ENCODE results near the gene TNS4.

TNS4 gene

GRCh38 chr17:40470932-40471828 lies 30.2 kb downstream of the TNS4 start:
- DNase-seq = no peak

GRCh38 chr17:40469805-40470675 lies 31.4 kb downstream of the TNS4 start:
- DNase-seq = no peak

- DNase-seq = no peak
Measured at GRCh38 chr17:40468560-40468959, 32.9 kb downstream of the TNS4 start.

- DNase-seq = no peak
Measured at GRCh38 chr17:40467281-40467867, 34.0 kb downstream of the TNS4 start.

DNA sequence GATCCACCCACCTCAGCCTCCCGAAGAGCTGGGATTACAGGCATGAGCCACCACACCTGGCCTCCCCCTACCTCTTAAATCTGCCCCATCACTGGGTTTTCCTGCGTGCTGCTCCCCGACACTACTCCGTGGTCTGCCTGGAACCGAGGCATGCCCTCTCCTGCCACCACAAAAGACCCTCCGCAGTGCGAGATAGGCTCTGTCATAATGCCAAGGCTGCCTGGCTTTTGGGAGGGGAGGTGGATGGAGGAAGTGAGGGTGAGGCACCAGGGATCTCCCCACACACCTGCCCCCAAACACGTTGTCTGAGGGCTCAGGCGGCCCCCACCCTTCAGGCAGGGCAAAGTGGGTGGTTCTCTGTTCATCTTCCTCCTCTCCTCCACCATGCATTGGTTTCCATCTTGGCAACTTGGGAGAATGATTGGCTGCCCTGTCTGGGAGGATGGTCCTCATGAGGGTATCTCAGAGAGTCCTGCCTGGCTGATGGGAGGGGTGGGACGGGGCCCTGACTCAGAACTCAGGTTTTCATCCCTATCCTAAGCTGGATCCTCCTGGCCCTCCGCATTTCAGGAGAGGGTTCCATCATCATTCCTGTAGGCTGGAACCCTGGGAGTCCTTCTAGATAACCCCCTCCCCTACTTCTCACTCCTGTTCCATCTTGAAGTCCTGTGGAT lies 35.0 kb downstream of the TNS4 start:
- no peak for DNase-seq

DNA sequence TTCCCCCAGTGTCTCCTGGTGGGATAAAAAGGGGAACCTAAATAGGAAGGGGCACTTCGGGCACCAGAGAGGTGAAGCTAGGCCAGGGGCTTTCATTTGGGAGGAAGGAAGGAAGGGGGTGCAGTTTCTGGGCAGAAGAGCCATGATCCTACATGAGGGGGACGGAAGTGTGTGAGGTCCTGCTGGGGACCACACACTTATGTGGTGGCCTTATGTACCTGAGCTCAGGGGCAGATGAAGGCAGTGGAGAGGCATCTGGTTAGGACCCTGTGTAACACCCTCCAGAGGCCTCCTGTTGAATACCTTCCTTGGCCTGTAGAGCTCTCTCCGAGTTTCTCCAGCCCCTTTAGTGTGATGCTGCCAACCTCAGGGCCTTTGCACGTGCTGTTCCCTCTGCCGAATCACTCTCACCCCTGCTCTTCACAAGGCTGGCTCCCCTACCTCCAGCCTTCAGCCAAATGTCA lies 37.0 kb downstream of the TNS4 start:
- no peak for DNase-seq

DNA sequence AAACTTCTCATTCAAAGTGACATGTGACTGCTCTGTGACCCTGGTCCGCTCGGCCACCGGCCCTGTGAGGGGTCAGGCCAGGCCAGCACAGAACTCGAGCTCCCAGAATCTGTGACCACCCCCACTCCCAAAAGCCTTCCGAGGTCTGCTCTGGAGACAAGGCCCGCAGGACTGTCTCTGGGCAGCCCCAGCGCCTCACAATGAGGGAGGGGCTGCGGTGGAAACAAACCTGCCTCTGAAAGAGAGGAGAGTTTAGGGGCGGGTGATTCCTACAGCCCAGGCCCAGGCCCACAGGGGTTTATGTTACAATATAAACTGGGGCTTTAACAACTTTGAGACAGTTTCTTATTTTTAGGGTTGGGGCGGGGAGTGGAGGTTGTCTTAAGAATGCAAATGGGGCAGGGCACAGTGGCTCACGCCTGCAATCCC lies 38.3 kb downstream of the TNS4 start:
- no peak for DNase-seq

DNA sequence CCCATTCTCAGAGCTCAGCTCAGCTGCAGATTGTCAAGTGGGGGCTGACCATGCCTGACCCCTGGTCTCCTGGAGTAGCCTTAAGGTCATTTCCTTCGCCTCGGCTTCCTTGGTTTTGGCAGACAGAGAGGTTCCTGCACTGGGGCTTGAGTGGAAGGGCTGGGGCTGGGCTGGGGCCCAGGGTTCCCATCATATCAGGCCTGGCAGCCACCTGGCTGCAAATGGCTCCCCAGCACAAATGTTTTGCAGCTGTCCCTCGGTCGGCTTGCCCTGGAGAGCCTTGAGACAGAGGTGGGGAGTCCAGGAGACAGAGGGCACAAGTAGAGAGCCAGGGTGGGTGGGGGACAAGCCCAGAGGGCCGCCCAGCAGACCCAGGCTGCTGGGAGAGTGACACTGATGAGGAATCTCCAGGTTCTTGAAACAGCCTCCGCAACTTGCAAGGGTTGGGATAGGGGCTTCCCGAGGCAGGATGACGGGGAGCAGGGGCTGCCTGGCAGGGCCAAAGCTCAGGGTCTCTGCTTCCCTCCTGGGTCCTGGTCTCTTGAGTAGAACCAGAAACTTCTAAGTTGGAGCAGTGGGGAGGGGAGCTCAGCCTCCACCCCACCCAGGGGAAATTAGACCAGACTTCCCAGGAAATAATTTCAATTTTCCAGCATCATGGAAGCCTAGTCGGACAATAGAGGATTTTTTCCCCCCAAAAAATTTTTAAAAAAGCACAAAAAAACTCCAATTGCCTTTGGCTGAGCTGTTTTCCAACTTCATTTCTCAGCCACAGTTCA lies 38.9 kb downstream of the TNS4 start:
- no peak for DNase-seq

GRCh38 chr17:40461732-40462342 lies 39.6 kb downstream of the TNS4 start:
- DNase-seq = no peak

GRCh38 chr17:40460968-40461731 lies 40.3 kb downstream of the TNS4 start:
- DNase-seq = no peak

DNA sequence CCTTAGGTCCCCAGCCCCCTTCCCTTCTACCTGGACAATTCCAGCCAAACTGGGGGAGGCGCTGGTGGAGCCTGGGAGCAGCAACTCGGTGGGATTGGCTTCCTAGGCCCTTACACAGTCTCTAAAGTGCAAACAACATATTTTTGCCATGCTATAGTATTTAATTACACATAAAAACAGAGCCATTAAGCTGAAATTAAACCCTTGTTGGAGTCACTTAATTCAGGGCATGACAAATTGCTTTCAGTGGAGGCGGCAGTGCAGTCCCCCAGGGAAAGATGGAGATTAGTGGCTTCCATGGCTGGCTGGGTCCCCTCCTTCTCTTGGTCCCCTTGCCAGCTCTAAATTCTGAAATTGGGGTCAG lies 40.8 kb downstream of the TNS4 start:
- no peak for DNase-seq

DNA sequence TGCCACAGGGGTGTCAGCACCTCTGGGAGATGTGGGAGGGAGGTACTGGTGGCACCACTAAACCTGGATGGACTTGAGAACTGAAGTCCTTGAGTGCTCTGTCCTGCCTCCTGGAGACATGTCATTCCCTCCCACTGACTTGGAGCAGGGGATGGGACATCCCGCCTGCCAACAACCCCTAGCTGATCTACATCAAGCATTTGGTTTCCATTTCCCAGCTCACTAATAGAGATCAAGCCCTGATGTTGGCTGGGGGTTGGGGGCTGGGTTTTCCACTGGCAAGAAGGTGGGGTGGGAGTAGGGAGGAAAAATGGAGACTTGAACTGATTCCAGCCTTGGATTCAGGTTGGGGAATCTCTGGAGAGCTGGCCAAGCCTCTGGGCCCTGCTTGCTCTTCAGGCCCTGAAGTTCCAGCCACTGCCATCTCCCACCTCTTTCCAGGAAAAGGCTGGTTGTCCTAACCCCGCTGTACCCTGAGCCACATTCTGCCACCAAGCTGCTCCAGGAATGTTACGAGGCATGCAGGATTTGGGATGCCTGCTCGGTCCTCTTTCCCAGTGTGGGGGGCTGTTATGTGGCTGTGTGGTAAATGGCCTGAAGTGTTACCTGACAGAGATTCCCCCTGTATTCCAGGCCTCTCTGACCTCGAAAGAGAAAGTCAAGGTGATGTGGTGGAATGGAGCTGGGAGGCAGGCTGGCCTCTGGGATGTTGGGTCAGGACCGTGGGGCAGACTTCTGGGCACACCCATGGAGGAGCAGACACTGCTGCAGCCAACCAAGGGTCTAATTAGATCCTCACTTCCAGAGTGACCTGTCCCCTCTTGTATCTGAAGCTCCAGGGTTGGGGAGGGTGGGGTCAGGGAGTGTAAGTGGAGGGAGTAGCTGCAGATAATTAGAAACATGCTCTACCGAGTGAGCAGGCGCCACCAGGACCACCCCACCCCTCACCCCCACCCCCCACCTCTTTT lies 41.5 kb downstream of the TNS4 start:
- no peak for DNase-seq

GRCh38 chr17:40458851-40459482 lies 42.5 kb downstream of the TNS4 start:
- no peak for DNase-seq

- no peak for DNase-seq
Measured at GRCh38 chr17:40457964-40458791, 43.2 kb downstream of the TNS4 start.

- DNase-seq = no peak
Measured at GRCh38 chr17:40457369-40457768, 44.1 kb downstream of the TNS4 start.

DNA sequence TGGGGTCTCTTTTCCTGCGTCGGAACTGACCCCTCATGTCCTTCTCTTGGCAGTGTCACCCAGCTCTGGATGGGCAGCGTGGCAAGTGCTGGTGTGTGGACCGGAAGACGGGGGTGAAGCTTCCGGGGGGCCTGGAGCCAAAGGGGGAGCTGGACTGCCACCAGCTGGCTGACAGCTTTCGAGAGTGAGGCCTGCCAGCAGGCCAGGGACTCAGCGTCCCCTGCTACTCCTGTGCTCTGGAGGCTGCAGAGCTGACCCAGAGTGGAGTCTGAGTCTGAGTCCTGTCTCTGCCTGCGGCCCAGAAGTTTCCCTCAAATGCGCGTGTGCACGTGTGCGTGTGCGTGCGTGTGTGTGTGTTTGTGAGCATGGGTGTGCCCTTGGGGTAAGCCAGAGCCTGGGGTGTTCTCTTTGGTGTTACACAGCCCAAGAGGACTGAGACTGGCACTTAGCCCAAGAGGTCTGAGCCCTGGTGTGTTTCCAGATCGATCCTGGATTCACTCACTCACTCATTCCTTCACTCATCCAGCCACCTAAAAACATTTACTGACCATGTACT lies 44.9 kb downstream of the TNS4 start:
- no peak for DNase-seq

DNA sequence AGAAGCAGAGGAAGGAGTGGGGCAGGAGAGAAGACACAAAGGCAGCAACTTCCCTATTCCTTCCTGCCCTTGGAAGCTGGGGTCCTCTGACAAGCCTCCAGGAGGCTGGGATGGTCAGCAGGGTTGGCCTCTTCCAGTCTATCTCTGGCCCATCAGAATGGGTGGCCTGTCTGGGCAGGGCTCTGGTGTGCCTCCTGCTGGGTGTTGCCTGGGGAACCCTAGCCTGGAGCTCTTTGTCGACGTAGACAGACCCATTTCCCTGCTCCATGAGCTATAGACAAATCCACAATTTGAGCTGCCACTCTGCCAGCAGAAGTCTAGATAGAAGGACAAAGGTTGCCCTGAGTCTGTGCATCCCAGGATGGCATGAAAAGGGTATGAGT lies 46.8 kb downstream of the TNS4 start:
- no peak for DNase-seq
